Measurements from ENCODE around the gene TRIM13.
"Not testable (repeated sequence)": the region's sequence is repeated elsewhere in the genome, so short reads cannot be mapped to it uniquely, and the experiment has no call there.

TRIM13 gene

GRCh38 chr13:49996951-49997895 lies at the start of gene TRIM13:
Gene TRIM13 (plus strand): TSS chr13:49997042. CDS start chr13:50011941, 14,899 bp downstream.
- peak; percentile 85 for DNase-seq
- in situ Hi-C loops (cut with HindIII; ENCODE audit: low pct_ligation_motif_present, low pct_unique_long_range_greater_than_20kb, low sequenced_read_pairs), result no loop called here

DNA sequence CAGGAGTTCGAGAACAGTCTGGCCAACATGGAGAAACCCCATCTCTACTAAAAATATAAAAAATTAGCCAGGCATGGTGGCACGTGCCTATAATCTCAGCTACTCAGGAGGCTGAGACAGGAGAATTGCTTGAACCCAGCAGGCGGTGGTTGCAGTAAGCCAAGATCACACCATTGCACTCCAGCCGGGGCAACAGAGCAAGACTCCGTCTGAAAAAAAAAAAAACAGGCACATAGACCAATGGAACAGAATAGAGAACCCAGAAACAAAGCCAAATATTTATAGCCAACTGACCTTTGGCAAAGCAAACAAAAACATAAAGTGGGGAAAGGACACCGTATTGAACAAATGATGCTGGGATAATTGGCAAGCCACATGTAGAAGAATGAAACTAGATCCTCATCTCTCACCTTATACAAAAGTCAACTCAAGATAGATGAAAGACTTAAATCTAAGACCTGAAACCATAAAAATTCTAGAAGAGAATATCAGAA lies 48.0 kb upstream of the TRIM13 start:
- in situ Hi-C loops (cut with HindIII; ENCODE audit: low pct_ligation_motif_present, low pct_unique_long_range_greater_than_20kb, low sequenced_read_pairs); DNase-seq: not testable (repeated sequence)

- in situ Hi-C loops (cut with HindIII; ENCODE audit: low pct_ligation_motif_present, low pct_unique_long_range_greater_than_20kb, low sequenced_read_pairs), result no loop called here
- DNase-seq, result no peak
Measured at GRCh38 chr13:49951754-49952535, 44.9 kb upstream of the TRIM13 start.

- DNase-seq, result no peak
- in situ Hi-C loops (cut with HindIII; ENCODE audit: low pct_ligation_motif_present, low pct_unique_long_range_greater_than_20kb, low sequenced_read_pairs), result no loop called here
Measured at GRCh38 chr13:49953560-49953959, 43.3 kb upstream of the TRIM13 start.

GRCh38 chr13:49954674-49955455 lies 42.0 kb upstream of the TRIM13 start:
- in situ Hi-C loops (cut with HindIII; ENCODE audit: low pct_ligation_motif_present, low pct_unique_long_range_greater_than_20kb, low sequenced_read_pairs), result no loop called here
- no peak for DNase-seq

GRCh38 chr13:49956131-49956530 lies 40.7 kb upstream of the TRIM13 start:
- in situ Hi-C loops (cut with HindIII; ENCODE audit: low pct_ligation_motif_present, low pct_unique_long_range_greater_than_20kb, low sequenced_read_pairs), result no loop called here
- DNase-seq, result no peak

GRCh38 chr13:49958321-49958720 lies 38.5 kb upstream of the TRIM13 start:
- no peak for DNase-seq
- in situ Hi-C loops (cut with HindIII; ENCODE audit: low pct_ligation_motif_present, low pct_unique_long_range_greater_than_20kb, low sequenced_read_pairs), result no loop called here

DNA sequence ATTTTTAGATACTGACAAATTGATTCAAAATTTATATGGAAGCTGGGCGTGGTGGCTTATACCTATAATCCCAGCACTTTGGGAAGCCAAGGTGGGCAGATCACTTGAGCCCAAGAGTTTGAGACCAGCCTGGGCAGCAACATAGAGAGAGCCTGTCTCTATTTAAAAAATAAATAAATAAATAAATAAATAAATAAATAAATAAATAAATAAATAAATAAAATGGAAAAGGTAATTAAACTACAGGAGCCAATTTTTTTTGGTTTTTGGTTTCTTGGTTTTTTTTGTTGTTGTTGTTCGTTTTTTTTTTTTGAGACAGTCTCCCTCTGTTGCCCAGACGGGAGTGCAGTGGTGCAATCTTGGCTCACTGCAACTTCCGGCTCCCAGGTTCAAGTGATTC lies 29.4 kb upstream of the TRIM13 start:
- DNase-seq, result no peak
- in situ Hi-C loops (cut with HindIII; ENCODE audit: low pct_ligation_motif_present, low pct_unique_long_range_greater_than_20kb, low sequenced_read_pairs), result no loop called here

- in situ Hi-C loops (cut with HindIII; ENCODE audit: low pct_ligation_motif_present, low pct_unique_long_range_greater_than_20kb, low sequenced_read_pairs), result no loop called here
- no peak for DNase-seq
Measured at GRCh38 chr13:49972709-49973108, 24.1 kb upstream of the TRIM13 start.

DNA sequence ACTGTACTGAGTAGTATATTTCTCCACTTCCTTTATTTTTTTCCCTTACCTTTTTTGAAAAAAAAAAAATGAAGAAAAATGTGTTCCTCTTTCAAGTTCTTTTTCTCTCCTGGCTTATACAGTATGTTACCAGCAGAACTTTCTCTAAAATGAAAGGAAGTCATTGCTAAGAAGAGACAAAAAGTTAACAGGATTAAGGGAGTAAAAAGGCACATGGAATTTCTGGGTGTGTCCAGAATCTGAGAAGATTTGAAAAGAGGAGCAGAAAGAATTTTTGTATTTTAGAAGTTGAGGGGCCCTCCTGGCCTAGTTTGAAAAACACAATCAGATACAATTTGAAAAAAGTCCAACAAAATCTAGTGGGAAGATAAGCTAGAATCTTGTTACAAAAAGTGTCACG lies 21.0 kb upstream of the TRIM13 start:
- in situ Hi-C loops (cut with HindIII; ENCODE audit: low pct_ligation_motif_present, low pct_unique_long_range_greater_than_20kb, low sequenced_read_pairs), result no loop called here
- DNase-seq, result no peak

GRCh38 chr13:49976314-49977258 lies 20.3 kb upstream of the TRIM13 start:
- in situ Hi-C loops (cut with HindIII; ENCODE audit: low pct_ligation_motif_present, low pct_unique_long_range_greater_than_20kb, low sequenced_read_pairs), result no loop called here

DNA sequence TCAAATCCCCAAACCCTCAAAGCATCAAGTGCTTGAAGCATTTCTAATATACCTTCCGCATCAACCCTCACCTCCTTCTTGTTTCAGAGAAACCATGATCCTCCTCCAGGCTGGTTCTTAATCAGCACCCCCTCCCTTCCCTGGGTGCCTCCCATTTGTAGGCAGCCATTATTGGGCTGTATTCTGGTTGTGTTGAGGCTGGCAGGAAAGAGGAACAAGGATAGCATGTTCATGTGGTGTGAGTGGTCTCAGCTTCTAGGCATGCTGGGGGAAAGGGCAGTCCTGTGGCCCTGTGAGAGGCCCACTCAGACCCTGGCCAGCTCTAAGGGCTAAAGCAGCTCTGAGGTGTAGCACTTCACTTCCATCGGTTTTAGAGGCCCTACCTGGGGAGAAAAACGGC lies 18.9 kb upstream of the TRIM13 start:
- in situ Hi-C loops (cut with HindIII; ENCODE audit: low pct_ligation_motif_present, low pct_unique_long_range_greater_than_20kb, low sequenced_read_pairs), result no loop called here
- DNase-seq, result no peak

More at GRCh38 chr13:49976314-49977258, 20.3 kb upstream of the TRIM13 start:
- DNase-seq, result peak; percentile 63

DNA sequence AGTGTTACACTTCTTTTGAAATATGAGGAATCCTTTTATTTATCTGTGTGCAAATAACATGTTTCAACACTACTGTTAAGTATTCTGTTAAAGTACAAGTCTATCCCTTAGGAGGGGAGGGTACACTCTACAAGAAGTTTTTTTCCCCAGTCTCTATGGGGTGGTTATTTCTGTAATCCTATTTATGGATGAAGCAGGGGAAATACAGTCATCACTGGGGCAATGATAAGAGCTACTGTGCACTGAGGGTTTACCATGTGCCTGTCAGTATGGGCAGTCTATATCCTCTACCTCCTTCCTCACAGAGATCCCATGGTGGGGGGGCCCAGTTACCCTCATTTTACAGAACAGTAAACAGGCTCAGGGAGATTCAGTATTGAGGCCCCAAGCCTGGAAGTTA lies 16.6 kb upstream of the TRIM13 start:
- no peak for DNase-seq
- in situ Hi-C loops (cut with HindIII; ENCODE audit: low pct_ligation_motif_present, low pct_unique_long_range_greater_than_20kb, low sequenced_read_pairs), result no loop called here

DNA sequence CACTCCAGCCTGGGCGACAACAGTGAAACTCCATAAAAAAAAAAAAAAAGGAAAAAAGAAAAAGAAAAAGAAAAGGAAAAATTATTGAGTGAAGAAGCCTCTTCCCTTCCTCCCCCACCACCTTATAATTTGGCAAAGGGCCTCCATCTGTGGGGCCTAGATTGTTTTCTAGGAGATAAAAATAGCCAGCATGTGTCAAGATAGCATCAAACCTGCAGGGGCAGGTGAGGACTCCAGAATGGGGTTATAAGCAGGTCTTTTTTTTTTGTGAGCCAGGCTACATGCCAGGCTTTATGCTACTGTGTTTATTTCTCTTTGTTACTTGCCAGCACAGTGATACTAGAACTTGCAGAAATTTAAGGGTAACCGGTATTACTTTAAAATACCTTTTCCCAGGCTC lies 11.7 kb upstream of the TRIM13 start:
- DNase-seq, result no peak
- in situ Hi-C loops (cut with HindIII; ENCODE audit: low pct_ligation_motif_present, low pct_unique_long_range_greater_than_20kb, low sequenced_read_pairs), result no loop called here

DNA sequence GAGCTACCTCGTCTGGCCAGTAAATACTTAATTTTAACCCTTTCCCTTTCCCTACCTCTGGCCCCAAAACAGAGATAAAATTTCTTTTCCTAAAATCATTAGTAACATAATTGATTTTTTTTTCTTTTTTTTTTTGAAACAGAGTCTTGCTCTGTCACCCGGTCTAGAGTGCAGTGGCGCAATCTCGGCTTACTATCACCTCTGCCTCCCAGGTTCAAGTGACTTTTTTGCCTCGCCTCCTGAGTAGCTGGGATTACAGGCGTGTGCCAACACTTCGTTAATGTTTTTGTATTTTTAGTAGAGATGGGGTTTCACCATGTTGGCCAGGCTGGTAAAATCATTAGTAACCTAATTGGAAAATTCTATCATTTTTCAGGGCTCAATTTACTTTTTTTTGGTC lies 10.4 kb upstream of the TRIM13 start:
- DNase-seq, result no peak
- in situ Hi-C loops (cut with HindIII; ENCODE audit: low pct_ligation_motif_present, low pct_unique_long_range_greater_than_20kb, low sequenced_read_pairs), result no loop called here

- in situ Hi-C loops (cut with HindIII; ENCODE audit: low pct_ligation_motif_present, low pct_unique_long_range_greater_than_20kb, low sequenced_read_pairs); DNase-seq: not testable (repeated sequence)
Measured at GRCh38 chr13:49990612-49991011, 6.2 kb upstream of the TRIM13 start.

- in situ Hi-C loops (cut with HindIII; ENCODE audit: low pct_ligation_motif_present, low pct_unique_long_range_greater_than_20kb, low sequenced_read_pairs), result no loop called here
- no peak for DNase-seq
Measured at GRCh38 chr13:49993111-49993510, 3.7 kb upstream of the TRIM13 start.

DNA sequence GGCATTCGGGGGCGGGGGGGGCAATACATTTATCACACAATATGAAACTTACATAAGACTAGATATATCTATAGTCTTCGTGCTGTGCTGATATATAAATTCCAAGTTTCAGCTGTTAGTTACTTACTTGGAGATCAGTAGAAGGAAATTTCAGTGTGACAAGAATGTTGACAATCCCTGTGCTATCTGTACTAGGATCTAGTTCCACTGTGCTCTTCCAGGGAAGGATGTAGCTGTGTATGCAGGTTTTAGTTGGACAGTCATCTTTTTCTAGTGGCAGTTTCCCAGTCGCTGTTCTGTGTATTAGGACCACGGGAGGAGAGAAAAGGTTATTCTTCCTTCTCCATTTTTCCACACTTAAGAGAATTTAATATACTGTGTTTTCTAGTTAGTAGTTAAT lies 3.2 kb upstream of the TRIM13 start:
- DNase-seq, result no peak
- in situ Hi-C loops (cut with HindIII; ENCODE audit: low pct_ligation_motif_present, low pct_unique_long_range_greater_than_20kb, low sequenced_read_pairs), result no loop called here
